Thyroid gland (tissue), 4 donors: ENCODE data around the gene RASGRP4. TPM values are rescaled to one million over a fixed set of nuclear protein-coding genes. Genes with fewer than 3 reads are reported as not detected.
"Not testable (repeated sequence)": the region's sequence is repeated elsewhere in the genome, so short reads cannot be mapped to it uniquely, and the experiment has no call there.

Experiments used
- DNase-seq, 2 donors: peaks; one replicate each; pipeline ENCODE4 v3.0.0-alpha.2; 2019
- H3K27ac ChIP-seq, 3 donors: fragments of 200-600 bp; sonication (generic); 1 replicate in 2 of 3; 2 replicates in 1 of 3; pipeline ENCODE4 v1.5.1; 2016 to 2019; ENCODE audit warnings: mild to moderate bottlenecking in 1 of 3, moderate library complexity in 1 of 3
- H3K27me3 ChIP-seq: fragments of 200-600 bp; sonication (generic); one replicate; pipeline ENCODE4 v1.5.1; 2019
- H3K36me3 ChIP-seq, 2 donors: fragments of 200-600 bp; sonication (generic); one replicate each; pipeline ENCODE4 v1.5.1; 2016 to 2019
- H3K4me1 ChIP-seq, 2 donors: fragments of 200-600 bp; sonication (generic); one replicate each; pipeline ENCODE4 v1.5.1; 2017 to 2019
- H3K4me3 ChIP-seq, 3 donors: fragments of 200-600 bp; sonication (generic); replicated peaks in 1 of 3; 1 replicate in 2 of 3; 2 replicates in 1 of 3; pipeline ENCODE4 v1.5.1; 2016; ENCODE audit warnings: mild to moderate bottlenecking in 1 of 3
- H3K9me3 ChIP-seq: fragments of 200-600 bp; sonication (generic); one replicate; pipeline ENCODE4 v1.5.1; 2017
- CTCF ChIP-seq, 6 experiments: fragments of 200-600 bp in 3 of 6; fragments of 450-650 bp in 3 of 6; sonication (generic) in 3 of 6; IDR thresholded peaks; one replicate each; pipeline ENCODE4 v1.5.1; 2016 to 2019; ENCODE audit warnings: antibody characterized with exemption in 6 of 6, mild to moderate bottlenecking in 2 of 6, inconsistent platforms in 1 of 6, moderate library complexity in 1 of 6
- POLR2A ChIP-seq, 2 donors: fragments of 450-650 bp; IDR thresholded peaks; one replicate each; pipeline ENCODE4 v1.6.1; 2017; ENCODE audit warnings: antibody characterized with exemption in 2 of 2, mild to moderate bottlenecking in 2 of 2, moderate library complexity in 1 of 2
- WGBS, 2 donors: methylation state at CpG; one replicate each; pipeline ENCODE4 v1.1.5; 2017; 5-methylcytosine and 5-hydroxymethylcytosine counted together
- intact Hi-C: fragments of 100-400 bp; cut with DNase I; formaldehyde crosslinking; loops from one replicate; pipeline ENCODE4 v1.15.1; 2023
- total RNA-seq, 4 donors: library from RNA; depleted of rRNA; stranded (reverse); fragments of >200 nt; gene quantifications; one replicate each; pipeline ENCODE4 v1.2.3, GENCODE V29; 2016

Gene RASGRP4
- total RNA-seq, 4 donors from 2014 or later, result 0.89 to 1.7 (median 1.2) TPM

DNA sequence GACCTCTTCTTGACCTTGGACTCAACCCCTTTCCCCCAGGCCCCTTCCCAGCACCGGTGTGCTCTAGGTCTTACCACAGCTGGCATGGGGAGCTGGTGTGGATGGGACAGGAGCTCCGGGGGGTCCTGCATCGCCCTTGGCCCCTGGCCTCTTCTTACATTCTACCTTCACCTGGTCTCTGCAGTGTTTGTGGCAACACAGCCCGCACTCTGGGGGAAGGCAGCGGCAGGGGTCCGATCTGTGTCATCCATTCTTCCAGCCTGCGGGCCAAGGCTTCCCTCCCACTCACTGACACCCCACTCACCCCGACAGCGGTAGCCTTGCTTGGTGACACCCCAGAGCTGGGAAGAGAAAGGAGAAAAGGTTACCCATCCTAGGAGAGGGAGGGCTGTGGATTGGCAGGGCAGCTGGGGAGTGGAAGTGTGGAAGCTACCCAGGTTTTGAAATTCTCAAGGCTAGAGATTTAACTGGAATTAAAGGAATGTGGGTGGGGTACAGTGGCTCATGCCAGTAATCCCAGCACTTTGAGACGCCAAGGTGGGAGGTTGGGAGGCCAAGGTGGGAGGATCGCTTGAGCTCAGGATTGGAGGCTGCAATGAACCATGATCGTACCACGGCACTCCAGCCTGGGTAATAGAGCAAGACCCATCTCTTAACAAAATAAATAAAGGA is 14.8 kb downstream of the RASGRP4 start:
- Histone ChIP-seq H3K9me3 (no peaks in the 10 kb centered on the region), H3K4me1 (no peaks in the 10 kb centered on the region), H3K4me3 (no peak overlapping the region), H3K27ac (no peak overlapping the region), H3K27me3 (no peaks in the 10 kb centered on the region), H3K36me3 (no peaks in the 10 kb centered on the region)
- 88 to 90% methylated on average over 9 to 13 of the region's 13 CpGs for WGBS, 2 donors
- DNase-seq, result no peak
- intact Hi-C loops, result no loop called here
- TF ChIP-seq POLR2A (IDR thresholded peaks at IDR 0.05), result no peak
- no peak for TF ChIP-seq CTCF (IDR thresholded peaks at IDR 0.05)

DNA sequence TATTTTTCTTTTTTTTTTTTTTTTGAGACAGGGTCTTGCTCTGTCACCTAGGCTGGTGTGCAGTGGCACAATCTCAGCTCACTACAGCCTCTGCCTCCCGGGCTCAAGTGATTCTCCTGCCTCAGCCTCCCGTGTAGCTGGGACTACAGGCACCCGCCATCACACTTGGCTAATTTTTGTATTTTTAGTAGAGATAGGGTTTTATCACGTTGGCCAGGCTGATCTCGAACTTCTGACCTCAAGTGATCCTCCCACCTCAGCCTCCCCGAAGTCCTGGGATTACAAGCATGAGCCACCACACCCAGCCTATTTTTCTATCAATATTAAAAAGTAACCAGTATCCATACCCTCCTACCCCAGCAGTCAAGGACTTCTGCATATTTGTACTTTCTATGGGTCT is 15.6 kb downstream of the RASGRP4 start:
- DNase-seq, intact Hi-C loops: not testable (repeated sequence)
- WGBS, 2 donors, result 64 to 74% methylated on average over 6 of the region's 6 CpGs

DNA sequence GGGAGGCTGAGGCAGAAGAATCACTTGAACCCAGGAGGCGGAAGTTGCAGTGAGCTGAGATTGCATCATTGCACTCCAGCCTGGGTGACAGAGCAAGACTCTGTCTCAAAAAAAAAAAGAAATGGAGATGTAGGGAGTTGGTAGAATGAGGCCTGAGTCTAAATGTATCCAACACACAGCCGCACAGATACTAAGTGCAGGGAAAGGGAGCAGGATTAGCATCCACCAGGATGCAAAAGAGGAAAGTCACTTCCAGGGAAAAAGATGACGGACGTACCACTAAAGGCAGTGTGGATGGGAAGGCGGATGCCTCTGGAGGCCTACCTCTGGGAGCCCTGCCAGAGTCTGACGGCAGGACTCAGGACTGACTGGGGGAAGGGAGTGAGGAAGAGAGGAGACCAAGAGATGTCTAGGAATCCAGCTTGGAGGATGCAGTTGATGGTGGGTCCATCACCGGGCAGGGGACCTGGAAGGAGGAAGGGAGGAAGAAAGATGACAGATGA is 16.3 kb downstream of the RASGRP4 start:
- no peaks in the 10 kb centered on the region for H3K27me3 ChIP-seq
- intact Hi-C loops, result loop anchor here (10.0 kb wide), 1 partner anchor 515 kb away; no protein-coding TSS in a partner anchor
- no peak overlapping the region for H3K27ac ChIP-seq
- 54 to 55% methylated on average over 7 of the region's 7 CpGs for WGBS, 2 donors
- peak in 1 of 2 donors; percentile 22 for DNase-seq
- no peaks in the 10 kb centered on the region for H3K9me3 ChIP-seq
- no peaks in the 10 kb centered on the region for H3K36me3 ChIP-seq
- TF ChIP-seq CTCF (IDR thresholded peaks at IDR 0.05) (no peak), POLR2A (IDR thresholded peaks at IDR 0.05) (no peak)
- H3K4me3 ChIP-seq, result no peak overlapping the region
- no peaks in the 10 kb centered on the region for H3K4me1 ChIP-seq

More for the DNA sequence above, 15.6 kb downstream of the RASGRP4 start:
- H3K36me3 ChIP-seq, H3K27me3 ChIP-seq, H3K27ac ChIP-seq, H3K4me3 ChIP-seq, H3K9me3 ChIP-seq, H3K4me1 ChIP-seq: not testable (repeated sequence)

DNA sequence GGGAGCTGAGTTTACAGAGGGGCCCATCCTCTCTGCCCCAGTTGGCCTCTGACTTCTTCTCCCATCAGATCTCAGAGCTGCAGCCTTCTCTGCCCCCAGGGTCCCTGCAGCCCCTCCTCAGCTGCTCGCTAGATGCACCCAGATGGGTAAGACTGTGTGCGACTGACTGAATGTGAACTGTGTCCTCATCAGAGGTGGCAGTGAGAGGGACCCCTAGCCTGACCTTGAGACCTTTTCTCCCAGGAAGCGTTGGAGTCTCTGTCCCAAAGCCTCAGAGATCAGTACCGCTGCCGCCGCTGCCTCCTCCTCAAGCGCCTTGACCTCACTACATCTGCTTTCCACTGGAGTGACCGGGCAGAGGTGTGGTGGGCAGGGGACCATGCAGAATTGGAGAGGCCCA is 20.7 kb downstream of the RASGRP4 start:
- 83 to 85% methylated on average over 6 to 8 of the region's 8 CpGs for WGBS, 2 donors
- no peak for DNase-seq
- Histone ChIP-seq H3K4me1 (peaks cover 5 to 7% of the 10 kb centered on the region in 2 donors), H3K9me3 (no peaks in the 10 kb centered on the region), H3K27ac (no peak overlapping the region), H3K36me3 (no peaks in the 10 kb centered on the region), H3K27me3 (no peaks in the 10 kb centered on the region), H3K4me3 (no peak overlapping the region)
- intact Hi-C loops, result loop anchor here (10.0 kb wide), 1 partner anchor 520 kb away; no protein-coding TSS in a partner anchor
- TF ChIP-seq CTCF (IDR thresholded peaks at IDR 0.05) (no peak), POLR2A (IDR thresholded peaks at IDR 0.05) (no peak)

DNA sequence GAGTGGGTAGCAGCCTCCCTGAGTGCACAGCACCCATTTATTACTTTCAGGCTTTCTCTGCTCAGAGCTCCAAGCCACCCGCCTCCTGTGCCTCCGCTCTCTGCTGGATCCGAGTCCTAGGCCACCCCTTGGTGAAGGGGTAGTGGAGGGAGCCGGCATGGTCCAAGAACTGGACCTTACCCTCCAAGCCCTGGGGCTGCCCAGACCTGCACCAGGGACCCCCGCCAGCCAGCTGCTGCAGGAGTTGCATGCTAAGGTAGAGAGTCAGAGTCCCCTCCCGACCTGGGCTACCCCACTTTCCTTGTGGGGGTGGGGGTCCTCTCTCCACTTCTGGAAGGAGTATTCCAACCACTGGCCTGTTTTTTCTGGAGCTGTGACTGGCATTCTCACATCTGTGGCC is 21.2 kb downstream of the RASGRP4 start:
- H3K4me3 ChIP-seq, result no peak overlapping the region
- H3K9me3 ChIP-seq, result no peaks in the 10 kb centered on the region
- TF ChIP-seq POLR2A (IDR thresholded peaks at IDR 0.05) (no peak), CTCF (IDR thresholded peaks at IDR 0.05) (no peak)
- H3K36me3 ChIP-seq, result no peaks in the 10 kb centered on the region
- intact Hi-C loops, result loop anchor here (10.0 kb wide), 1 partner anchor 520 kb away; no protein-coding TSS in a partner anchor
- 100% methylated on average over 4 of the region's 6 CpGs; no CpG with 5 or more reads in 1 of the 2 donors for WGBS, 2 donors
- H3K27me3 ChIP-seq, result no peaks in the 10 kb centered on the region
- no peak for DNase-seq
- H3K4me1 ChIP-seq, result peaks cover 5 to 7% of the 10 kb centered on the region in 2 donors
- H3K27ac ChIP-seq, result no peak overlapping the region
